Measurements from ENCODE around the gene RASSF6.

Gene RASSF6

GRCh38 chr4:73544620-73545019, 75.6 kb downstream of the RASSF6 start:
- FAIRE-seq (no peak), DNase-seq (ENCODE audit: insufficient read length) (no peak)
- TF ChIP-seq POLR2AphosphoS5 (IDR thresholded peaks at IDR 0.05; ENCODE audit: low read depth, low read length) (no peak), TAF1 (IDR thresholded peaks at IDR 0.05; ENCODE audit: borderline replicate concordance, low read depth, low read length) (no peak), POLR2A (IDR thresholded peaks at IDR 0.05; ENCODE audit: low read depth, low read length) (no peak)

GRCh38 chr4:73541251-73541650, 79.0 kb downstream of the RASSF6 start:
- TF ChIP-seq TAF1 (IDR thresholded peaks at IDR 0.05; ENCODE audit: borderline replicate concordance, low read depth, low read length) (no peak), POLR2A (IDR thresholded peaks at IDR 0.05; ENCODE audit: low read depth, low read length) (no peak), POLR2AphosphoS5 (IDR thresholded peaks at IDR 0.05; ENCODE audit: low read depth, low read length) (no peak)
- FAIRE-seq (no peak), DNase-seq (ENCODE audit: insufficient read length) (no peak)

GRCh38 chr4:73540826-73541225, 79.4 kb downstream of the RASSF6 start:
- FAIRE-seq = no peak
- DNase-seq (ENCODE audit: insufficient read length) = no peak
- no peak for TF ChIP-seq TAF1 (IDR thresholded peaks at IDR 0.05; ENCODE audit: borderline replicate concordance, low read depth, low read length)
- no peak for TF ChIP-seq POLR2A (IDR thresholded peaks at IDR 0.05; ENCODE audit: low read depth, low read length)
- no peak for TF ChIP-seq POLR2AphosphoS5 (IDR thresholded peaks at IDR 0.05; ENCODE audit: low read depth, low read length)

- no peak for FAIRE-seq
- TF ChIP-seq POLR2AphosphoS5 (IDR thresholded peaks at IDR 0.05; ENCODE audit: low read depth, low read length) (no peak), TAF1 (IDR thresholded peaks at IDR 0.05; ENCODE audit: borderline replicate concordance, low read depth, low read length) (no peak)
- no peak for DNase-seq (ENCODE audit: insufficient read length)
These were observed 80.8 kb downstream of the RASSF6 start for GRCh38 chr4:73539386-73539785.

DNA sequence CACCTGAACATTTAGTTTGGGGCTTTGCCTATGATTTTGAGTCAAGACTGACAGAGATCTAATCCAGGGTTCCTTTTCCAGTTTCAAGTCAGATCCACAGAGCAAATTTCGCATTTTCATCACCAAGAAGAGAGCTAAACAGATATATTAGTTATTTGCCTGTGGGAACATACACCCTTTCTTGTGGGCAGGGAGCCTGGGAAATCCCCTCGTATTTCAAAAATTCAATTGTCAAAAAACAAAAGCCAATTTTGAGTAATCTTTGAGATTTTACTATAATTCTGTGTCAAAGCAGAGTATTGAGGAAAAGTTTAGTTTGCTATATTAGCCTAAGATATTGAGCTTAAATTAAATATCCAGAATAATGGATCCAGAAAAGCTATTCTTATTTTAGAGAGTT, 82.1 kb downstream of the RASSF6 start:
- peak; percentile 81 for FAIRE-seq
- TF ChIP-seq TAF1 (IDR thresholded peaks at IDR 0.05; ENCODE audit: borderline replicate concordance, low read depth, low read length) (no peak), POLR2A (IDR thresholded peaks at IDR 0.05; ENCODE audit: low read depth, low read length) (no peak), POLR2AphosphoS5 (IDR thresholded peaks at IDR 0.05; ENCODE audit: low read depth, low read length) (no peak)
- DNase-seq (ENCODE audit: insufficient read length) = no peak

- no peak for FAIRE-seq
- TF ChIP-seq POLR2A (IDR thresholded peaks at IDR 0.05; ENCODE audit: low read depth, low read length) = no peak
- no peak for TF ChIP-seq POLR2AphosphoS5 (IDR thresholded peaks at IDR 0.05; ENCODE audit: low read depth, low read length)
- TF ChIP-seq TAF1 (IDR thresholded peaks at IDR 0.05; ENCODE audit: borderline replicate concordance, low read depth, low read length) = no peak
- no peak for DNase-seq (ENCODE audit: insufficient read length)
These were observed 86.5 kb downstream of the RASSF6 start for GRCh38 chr4:73533515-73534422.

- no peak for FAIRE-seq
- TF ChIP-seq POLR2A (IDR thresholded peaks at IDR 0.05; ENCODE audit: low read depth, low read length) (no peak), POLR2AphosphoS5 (IDR thresholded peaks at IDR 0.05; ENCODE audit: low read depth, low read length) (no peak), TAF1 (IDR thresholded peaks at IDR 0.05; ENCODE audit: borderline replicate concordance, low read depth, low read length) (no peak)
- DNase-seq (ENCODE audit: insufficient read length) = no peak
These were observed 92.1 kb downstream of the RASSF6 start for GRCh38 chr4:73528171-73528570.

DNA sequence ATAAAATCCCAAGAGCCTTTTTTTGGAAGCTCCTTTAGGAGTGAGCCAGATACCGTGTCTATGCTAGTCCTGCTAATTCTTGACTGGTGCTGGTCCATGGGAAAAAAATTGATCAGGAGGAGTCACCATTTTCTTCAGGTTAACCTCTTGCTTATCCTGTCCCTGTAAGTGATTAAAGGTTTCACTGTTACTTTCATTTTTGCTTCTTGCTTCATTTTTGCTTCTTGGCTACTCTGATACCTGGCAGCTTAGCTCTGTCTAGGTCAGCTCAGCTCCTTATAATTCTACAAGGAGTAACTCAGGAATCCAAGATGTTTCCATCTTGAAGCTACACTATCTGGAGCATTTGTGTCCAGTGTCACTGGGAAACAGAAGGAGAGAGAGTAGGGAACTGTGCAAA, 93.0 kb downstream of the RASSF6 start:
- no peak for DNase-seq (ENCODE audit: insufficient read length)
- no peak for TF ChIP-seq POLR2AphosphoS5 (IDR thresholded peaks at IDR 0.05; ENCODE audit: low read depth, low read length)
- FAIRE-seq = no peak

GRCh38 chr4:73525611-73526010, 94.6 kb downstream of the RASSF6 start:
- no peak for TF ChIP-seq TAF1 (IDR thresholded peaks at IDR 0.05; ENCODE audit: borderline replicate concordance, low read depth, low read length)
- no peak for TF ChIP-seq POLR2A (IDR thresholded peaks at IDR 0.05; ENCODE audit: low read depth, low read length)
- no peak for TF ChIP-seq POLR2AphosphoS5 (IDR thresholded peaks at IDR 0.05; ENCODE audit: low read depth, low read length)
- FAIRE-seq (no peak), DNase-seq (ENCODE audit: insufficient read length) (no peak)

DNA sequence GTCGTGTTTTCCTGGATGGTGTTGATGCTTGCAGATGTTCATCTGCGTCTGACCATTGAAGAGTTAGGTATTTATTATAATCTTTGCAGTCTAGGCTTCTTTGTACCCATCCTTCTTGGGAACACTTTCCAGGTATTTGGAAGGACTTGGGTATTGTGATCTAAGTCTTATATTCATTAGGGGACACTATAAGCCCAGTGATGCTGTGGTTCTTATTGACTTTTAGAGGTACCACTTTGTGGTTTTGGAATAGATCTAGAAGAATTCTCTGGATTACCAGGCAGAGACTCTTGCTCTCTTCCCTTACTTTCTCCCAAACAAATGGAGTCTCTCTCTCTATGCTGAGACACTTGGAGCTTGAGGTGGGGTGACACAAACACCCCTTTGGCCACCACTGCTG, 97.1 kb downstream of the RASSF6 start:
- DNase-seq (ENCODE audit: insufficient read length) (no peak), FAIRE-seq (no peak)
- TF ChIP-seq POLR2A (IDR thresholded peaks at IDR 0.05; ENCODE audit: low read depth, low read length) (no peak), POLR2AphosphoS5 (IDR thresholded peaks at IDR 0.05; ENCODE audit: low read depth, low read length) (no peak), TAF1 (IDR thresholded peaks at IDR 0.05; ENCODE audit: borderline replicate concordance, low read depth, low read length) (no peak)
